ENCODE data around the gene EPB41L4A.

The EPB41L4A gene

GRCh38 chr5:112308608-112309007 lies 110.5 kb downstream of the EPB41L4A start:
- no peak for TF ChIP-seq CTCF (IDR thresholded peaks at IDR 0.05; ENCODE audit: extremely low read depth, missing control alignments)
- no peak for DNase-seq (ENCODE audit: low spot score)

GRCh38 chr5:112306956-112307355 lies 112.1 kb downstream of the EPB41L4A start:
- no peak for DNase-seq (ENCODE audit: low spot score)
- TF ChIP-seq CTCF (IDR thresholded peaks at IDR 0.05; ENCODE audit: extremely low read depth, missing control alignments), result no peak

GRCh38 chr5:112304743-112305142 lies 114.3 kb downstream of the EPB41L4A start:
- no peak for DNase-seq (ENCODE audit: low spot score)
- TF ChIP-seq CTCF (IDR thresholded peaks at IDR 0.05; ENCODE audit: extremely low read depth, missing control alignments), result no peak

- no peak for DNase-seq (ENCODE audit: low spot score)
- TF ChIP-seq CTCF (IDR thresholded peaks at IDR 0.05; ENCODE audit: extremely low read depth, missing control alignments), result no peak
Observed at GRCh38 chr5:112303685-112304084, 115.4 kb downstream of the EPB41L4A start.

GRCh38 chr5:112294126-112294525 lies 125.0 kb downstream of the EPB41L4A start:
- DNase-seq (ENCODE audit: low spot score), result no peak
- TF ChIP-seq CTCF (IDR thresholded peaks at IDR 0.05; ENCODE audit: extremely low read depth, missing control alignments), result no peak

- DNase-seq (ENCODE audit: low spot score), result no peak
- TF ChIP-seq CTCF (IDR thresholded peaks at IDR 0.05; ENCODE audit: extremely low read depth, missing control alignments), result no peak
Observed at GRCh38 chr5:112293587-112293986, 125.5 kb downstream of the EPB41L4A start.

GRCh38 chr5:112290691-112291090 lies 128.4 kb downstream of the EPB41L4A start:
- no peak for DNase-seq (ENCODE audit: low spot score)

More at GRCh38 chr5:112290691-112291090, 128.4 kb downstream of the EPB41L4A start:
- no peak for TF ChIP-seq CTCF (IDR thresholded peaks at IDR 0.05; ENCODE audit: extremely low read depth, missing control alignments)

All from GM20000 (cell line).